Brain microvascular endothelial cell (primary cell): Measurements from ENCODE around the gene KLF3.

ENCODE experiments used
- DNase-seq: peaks from one replicate; pipeline ENCODE4 v3.0.0-alpha.2; 2020
- H3K27ac ChIP-seq: fragments of 250-450 bp; sonication (Bioruptor Pico); 2 replicates; pipeline ENCODE4 v1.5.1; 2020; ENCODE audit warnings: mild to moderate bottlenecking, moderate library complexity
- H3K27me3 ChIP-seq: fragments of 250-450 bp; sonication (Bioruptor Pico); replicated peaks from 2 replicates; pipeline ENCODE4 v1.5.1; 2020; ENCODE audit warnings: mild to moderate bottlenecking
- H3K36me3 ChIP-seq: fragments of 250-450 bp; sonication (Bioruptor Pico); replicated peaks from 2 replicates; pipeline ENCODE4 v1.5.1; 2020; ENCODE audit warnings: mild to moderate bottlenecking
- H3K4me3 ChIP-seq: 2 replicates; pipeline ENCODE4 v1.5.1; 2011; ENCODE audit warnings: low read depth, mild to moderate bottlenecking, control low read depth, low read length, moderate library complexity
- CTCF ChIP-seq: IDR thresholded peaks from 2 replicates; pipeline ENCODE4 v1.5.1; 2011; ENCODE audit warnings: low read depth, mild to moderate bottlenecking, moderate library complexity, low read length, control low read depth, inconsistent platforms; ENCODE audit errors: missing control alignments
- in situ Hi-C: cut with HindIII; loops from 2 replicates; pipeline ENCODE4 v1.10.0; 2017; ENCODE audit warnings: low sequenced_read_pairs, low pct_ligation_motif_present

The KLF3 gene

GRCh38 chr4:38665551-38666411 is 1.8 kb downstream of the KLF3 start:
- Histone ChIP-seq H3K27ac (peak overlapping the region; percentile 94), H3K36me3 (no peaks in the 10 kb centered on the region), H3K27me3 (no peaks in the 10 kb centered on the region), H3K4me3 (peak overlapping the region; percentile 83)
- no peak for DNase-seq
- TF ChIP-seq CTCF = no peak
- in situ Hi-C loops = loop anchor here (10.0 kb wide), 1 partner anchor 351 kb away; no protein-coding TSS in a partner anchor

GRCh38 chr4:38666766-38667084 is 2.7 kb downstream of the KLF3 start:
- in situ Hi-C loops = loop anchor here (10.0 kb wide), 1 partner anchor 352 kb away; no protein-coding TSS in a partner anchor
- H3K27me3 ChIP-seq = no peaks in the 10 kb centered on the region
- no peaks in the 10 kb centered on the region for H3K36me3 ChIP-seq
- peak overlapping the region; percentile 94 for H3K27ac ChIP-seq
- peak overlapping the region; percentile 83 for H3K4me3 ChIP-seq
- TF ChIP-seq CTCF = no peak
- DNase-seq = no peak

- peak; percentile 98 for DNase-seq
- Histone ChIP-seq H3K27ac (peak overlapping the region; percentile 94), H3K36me3 (no peaks in the 10 kb centered on the region), H3K4me3 (peak overlapping the region; percentile 83), H3K27me3 (no peaks in the 10 kb centered on the region)
- in situ Hi-C loops = loop anchor here (10.0 kb wide), 1 partner anchor 352 kb away; no protein-coding TSS in a partner anchor
- TF ChIP-seq CTCF = no peak
Measured at GRCh38 chr4:38667085-38667893, 3.3 kb downstream of the KLF3 start.

GRCh38 chr4:38668203-38668971 is 4.4 kb downstream of the KLF3 start:
- Histone ChIP-seq H3K27ac (peak overlapping the region; percentile 94), H3K4me3 (no peak overlapping the region), H3K36me3 (no peaks in the 10 kb centered on the region), H3K27me3 (no peaks in the 10 kb centered on the region)
- no peak for DNase-seq
- in situ Hi-C loops = loop anchor here (10.0 kb wide), 1 partner anchor 354 kb away; no protein-coding TSS in a partner anchor
- no peak for TF ChIP-seq CTCF

GRCh38 chr4:38669208-38669607 is 5.2 kb downstream of the KLF3 start:
- Histone ChIP-seq H3K4me3 (no peak overlapping the region), H3K27me3 (no peaks in the 10 kb centered on the region), H3K27ac (peak overlapping the region; percentile 67), H3K36me3 (no peaks in the 10 kb centered on the region)
- no peak for TF ChIP-seq CTCF
- in situ Hi-C loops = loop anchor here (10.0 kb wide), 1 partner anchor 354 kb away; no protein-coding TSS in a partner anchor
- DNase-seq = peak; percentile 77
